GM19238 (cell line): Measurements from ENCODE around the gene ANKDD1A.

ENCODE experiments used
- DNase-seq: peaks from one replicate; pipeline ENCODE4 v3.0.0; 2011; ENCODE audit warnings: low spot score; ENCODE audit not compliant: insufficient read length

ANKDD1A gene

GRCh38 chr15:64921711-64922110 lies 10.0 kb downstream of the ANKDD1A start:
- no peak for DNase-seq

GRCh38 chr15:64923546-64923945 lies 11.8 kb downstream of the ANKDD1A start:
- no peak for DNase-seq

GRCh38 chr15:64925335-64926330 lies 13.9 kb downstream of the ANKDD1A start:
- no peak for DNase-seq

GRCh38 chr15:64926661-64927060 lies 15.0 kb downstream of the ANKDD1A start:
- no peak for DNase-seq

- no peak for DNase-seq
Observed at GRCh38 chr15:64928626-64929220, 17.0 kb downstream of the ANKDD1A start.

GRCh38 chr15:64930019-64930652 lies 18.4 kb downstream of the ANKDD1A start:
- peak; percentile 61 for DNase-seq

GRCh38 chr15:64930778-64931371 lies 19.2 kb downstream of the ANKDD1A start:
- no peak for DNase-seq

GRCh38 chr15:64931381-64931780 lies 19.7 kb downstream of the ANKDD1A start:
- no peak for DNase-seq

- no peak for DNase-seq
Observed at GRCh38 chr15:64934023-64934422, 22.3 kb downstream of the ANKDD1A start.

GRCh38 chr15:64938192-64938591 lies 26.5 kb downstream of the ANKDD1A start:
- DNase-seq: no peak

- DNase-seq: no peak
Observed at GRCh38 chr15:64942356-64942755, 30.7 kb downstream of the ANKDD1A start.

- no peak for DNase-seq
Observed at GRCh38 chr15:64943512-64944225, 32.0 kb downstream of the ANKDD1A start.

- DNase-seq: no peak
Observed at GRCh38 chr15:64944961-64945360, 33.3 kb downstream of the ANKDD1A start.

GRCh38 chr15:64947211-64947610 lies 35.5 kb downstream of the ANKDD1A start:
- no peak for DNase-seq

- no peak for DNase-seq
Observed at GRCh38 chr15:64948916-64949315, 37.2 kb downstream of the ANKDD1A start.

- no peak for DNase-seq
Observed at GRCh38 chr15:64949383-64950186, 37.9 kb downstream of the ANKDD1A start.

GRCh38 chr15:64950888-64951287 lies 39.2 kb downstream of the ANKDD1A start:
- DNase-seq: no peak

- no peak for DNase-seq
Observed at GRCh38 chr15:64951777-64952418, 40.2 kb downstream of the ANKDD1A start.

GRCh38 chr15:64954395-64954794 lies 42.7 kb downstream of the ANKDD1A start:
- no peak for DNase-seq

- DNase-seq: no peak
Observed at GRCh38 chr15:64959128-64959527, 47.4 kb downstream of the ANKDD1A start.
